DMS 273 (cell line): ENCODE data around the gene P3R3URF.

ENCODE experiments used
- DNase-seq: peaks from one replicate; lab custom pipeline; 2025; ENCODE audit not compliant: unreplicated experiment; lab: John Stamatoyannopoulos, UW

The P3R3URF gene

DNA sequence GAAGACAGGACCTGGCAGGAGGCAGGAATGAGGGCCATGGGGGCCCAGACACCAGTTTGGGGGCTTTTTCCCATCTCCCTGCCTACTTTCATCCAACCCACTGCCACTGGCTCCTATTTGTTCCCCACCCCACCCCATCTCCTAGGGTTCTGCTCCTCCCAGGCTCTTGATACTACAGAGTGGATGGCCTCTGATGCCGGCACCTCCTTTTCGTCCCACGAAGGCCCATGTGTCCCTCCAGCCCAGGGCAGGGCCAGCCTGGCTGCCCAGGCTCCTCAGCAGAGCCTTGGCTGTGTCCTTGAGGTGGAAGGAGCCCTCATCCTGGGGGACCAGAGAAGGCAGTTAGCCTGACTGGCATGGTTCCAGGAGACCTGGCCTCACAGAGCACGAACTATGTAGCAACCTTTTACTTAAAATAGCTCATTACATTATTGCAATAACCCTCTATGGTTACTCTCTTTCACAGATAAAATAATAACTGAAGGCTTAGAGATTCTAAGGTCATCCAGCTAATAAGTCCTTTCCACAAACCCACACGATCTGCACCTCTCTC lies 18.4 kb upstream of the P3R3URF start:
- no peak for DNase-seq

GRCh38 chr1:46193984-46194570 lies 17.8 kb upstream of the P3R3URF start:
- DNase-seq = no peak

- DNase-seq = no peak
Measured at GRCh38 chr1:46193285-46193684, 17.0 kb upstream of the P3R3URF start.

DNA sequence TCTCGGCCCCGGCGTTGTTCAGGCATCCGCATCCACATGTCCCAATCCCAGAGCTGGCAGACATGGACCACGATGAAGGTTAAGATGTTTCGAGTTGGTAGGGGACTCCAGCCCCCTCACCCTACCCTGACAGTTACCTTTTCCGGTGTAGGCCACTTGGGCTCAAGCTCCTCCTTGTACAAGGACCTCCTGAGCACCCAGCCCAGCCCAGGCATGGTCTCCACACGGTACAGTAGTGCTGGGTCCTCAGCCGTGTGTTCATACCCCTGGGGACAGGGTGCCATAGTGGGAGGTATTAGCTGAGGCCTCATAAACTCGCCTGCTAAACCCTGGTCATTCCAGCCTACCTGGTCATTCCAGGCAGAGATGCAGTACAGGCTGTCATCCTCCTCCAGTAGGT lies 15.9 kb upstream of the P3R3URF start:
- DNase-seq = no peak

- no peak for DNase-seq
Measured at GRCh38 chr1:46191033-46191701, 14.9 kb upstream of the P3R3URF start.

GRCh38 chr1:46190539-46190938 lies 14.3 kb upstream of the P3R3URF start:
- no peak for DNase-seq

- DNase-seq = peak; percentile 44
Measured at GRCh38 chr1:46188295-46189030, 12.2 kb upstream of the P3R3URF start.

DNA sequence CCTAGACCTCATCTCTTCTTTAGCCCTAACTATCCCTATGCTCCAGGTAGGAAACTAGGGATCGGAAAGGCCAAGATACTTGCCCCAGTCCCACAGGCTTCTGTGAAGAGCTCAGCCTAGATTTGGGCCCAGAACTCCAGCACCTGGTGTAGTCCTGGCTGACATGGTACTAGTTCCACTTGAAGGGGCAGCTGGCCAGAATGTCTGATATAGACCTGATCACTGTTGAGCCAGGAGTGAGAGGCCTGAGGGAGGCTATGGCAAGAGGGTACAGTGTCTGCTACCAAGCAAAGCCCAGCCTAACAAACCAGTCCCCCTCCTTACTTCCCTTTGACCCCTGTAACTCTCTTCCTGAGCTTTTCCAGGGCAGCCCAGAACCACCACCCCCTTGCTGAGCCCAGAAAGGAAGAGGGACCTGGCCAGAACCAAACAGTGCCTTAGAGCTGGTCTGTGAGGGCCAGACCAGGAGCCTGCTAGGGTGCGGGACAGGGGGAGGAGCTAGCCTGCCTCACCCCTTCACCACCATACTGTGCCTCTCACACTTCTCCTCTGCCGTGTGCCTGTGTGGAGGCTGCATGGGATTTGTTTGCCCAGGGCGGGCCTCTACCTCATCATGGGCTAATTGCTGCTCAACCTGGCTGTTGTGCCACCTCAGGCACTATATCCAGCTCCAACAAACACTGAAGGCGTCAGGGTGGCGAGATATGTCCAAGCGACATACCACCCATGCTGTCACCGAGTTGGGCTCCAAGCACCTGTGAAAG lies 11.0 kb upstream of the P3R3URF start:
- DNase-seq = no peak

DNA sequence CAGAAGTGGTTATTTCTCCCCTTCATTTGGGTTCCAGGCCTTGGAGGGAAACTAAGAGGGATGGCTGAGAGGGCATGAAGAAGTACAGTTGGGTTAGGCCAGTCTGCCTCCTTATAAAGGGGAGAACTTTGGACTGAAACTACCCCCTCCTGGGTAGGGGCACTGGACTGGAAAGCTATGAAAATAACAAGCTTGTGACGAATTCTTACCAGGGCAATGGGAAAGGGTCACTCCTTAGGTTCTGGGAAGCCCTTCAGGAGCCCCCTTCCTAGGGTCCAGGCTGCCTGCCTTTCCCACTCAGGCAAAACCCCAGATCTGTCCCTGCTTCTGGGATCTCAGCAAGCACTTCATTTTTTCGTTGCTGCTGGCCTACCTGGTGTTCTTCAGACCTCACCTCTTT lies 9.8 kb upstream of the P3R3URF start:
- no peak for DNase-seq

- DNase-seq = no peak
Measured at GRCh38 chr1:46184920-46185658, 8.8 kb upstream of the P3R3URF start.

- DNase-seq = no peak
Measured at GRCh38 chr1:46183926-46184557, 7.8 kb upstream of the P3R3URF start.

- DNase-seq = peak; percentile 91
Measured at GRCh38 chr1:46183079-46183847, 7.0 kb upstream of the P3R3URF start.

DNA sequence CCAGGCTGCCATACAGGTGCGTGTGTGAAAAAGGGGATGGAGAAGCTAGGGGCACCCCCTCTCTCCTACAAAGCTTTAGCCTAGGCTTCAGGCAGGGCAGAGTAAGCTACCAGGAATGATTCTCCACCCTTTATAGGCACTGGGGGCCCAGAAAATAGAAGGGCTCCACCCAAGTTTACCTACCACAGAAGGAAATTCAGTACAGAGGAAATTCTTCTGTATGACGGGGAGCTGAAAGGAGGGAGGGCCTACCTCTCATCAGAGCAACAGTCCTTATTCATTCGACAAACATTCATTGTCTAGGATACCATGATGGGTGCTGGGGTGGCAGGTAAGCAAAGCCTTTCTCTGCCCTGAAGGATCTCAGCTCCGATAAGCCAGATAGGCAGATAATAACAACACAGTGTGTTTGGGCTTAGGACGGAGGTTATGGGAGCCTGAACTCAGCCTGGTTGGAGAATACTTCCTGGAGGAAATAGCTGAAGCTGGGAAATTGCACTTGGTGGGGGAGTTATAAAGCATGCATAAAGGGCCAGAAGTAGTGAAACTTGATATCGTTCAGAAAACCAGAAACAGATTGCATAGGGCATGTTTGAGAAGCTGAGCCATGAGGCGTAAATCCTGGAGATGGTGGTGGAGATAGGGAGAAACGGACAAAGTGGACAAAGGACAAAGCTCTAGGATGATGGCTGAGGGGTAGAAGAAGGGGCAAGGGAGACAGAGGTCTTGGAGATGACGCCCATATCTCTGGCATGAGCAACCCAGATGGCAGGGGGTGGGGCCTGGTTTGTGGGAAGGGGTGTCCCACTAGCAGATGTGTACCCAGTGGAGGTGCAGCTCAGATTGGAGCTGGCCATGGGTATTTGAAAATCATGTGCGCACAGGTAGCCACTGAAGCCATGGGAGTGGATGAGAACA lies 5.3 kb upstream of the P3R3URF start:
- DNase-seq = peak; percentile 87

DNA sequence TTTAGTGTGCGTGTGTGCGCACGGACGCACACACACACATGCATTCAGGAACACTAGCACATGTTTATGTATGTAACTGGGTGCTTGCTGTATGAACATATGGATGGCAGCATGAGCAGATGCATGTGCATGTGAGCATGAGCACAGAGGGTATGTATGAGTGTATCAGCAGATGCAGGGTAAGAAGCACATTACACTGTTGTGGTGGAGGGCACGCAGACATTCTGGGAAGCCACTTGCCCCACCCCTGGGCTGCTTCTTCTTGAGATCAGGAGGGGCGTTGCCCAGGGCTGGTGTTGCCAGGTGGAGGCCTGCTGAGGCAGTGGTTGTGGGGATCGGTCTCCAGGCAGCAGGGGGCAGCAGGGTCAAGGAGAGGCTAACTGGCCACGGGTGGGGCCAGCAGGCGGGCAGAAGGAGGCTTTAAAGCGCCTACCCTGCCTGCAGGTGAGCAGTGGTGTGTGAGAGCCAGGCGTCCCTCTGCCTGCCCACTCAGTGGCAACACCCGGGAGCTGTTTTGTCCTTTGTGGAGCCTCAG lies 3.9 kb upstream of the P3R3URF start:
- DNase-seq = peak; percentile 90

DNA sequence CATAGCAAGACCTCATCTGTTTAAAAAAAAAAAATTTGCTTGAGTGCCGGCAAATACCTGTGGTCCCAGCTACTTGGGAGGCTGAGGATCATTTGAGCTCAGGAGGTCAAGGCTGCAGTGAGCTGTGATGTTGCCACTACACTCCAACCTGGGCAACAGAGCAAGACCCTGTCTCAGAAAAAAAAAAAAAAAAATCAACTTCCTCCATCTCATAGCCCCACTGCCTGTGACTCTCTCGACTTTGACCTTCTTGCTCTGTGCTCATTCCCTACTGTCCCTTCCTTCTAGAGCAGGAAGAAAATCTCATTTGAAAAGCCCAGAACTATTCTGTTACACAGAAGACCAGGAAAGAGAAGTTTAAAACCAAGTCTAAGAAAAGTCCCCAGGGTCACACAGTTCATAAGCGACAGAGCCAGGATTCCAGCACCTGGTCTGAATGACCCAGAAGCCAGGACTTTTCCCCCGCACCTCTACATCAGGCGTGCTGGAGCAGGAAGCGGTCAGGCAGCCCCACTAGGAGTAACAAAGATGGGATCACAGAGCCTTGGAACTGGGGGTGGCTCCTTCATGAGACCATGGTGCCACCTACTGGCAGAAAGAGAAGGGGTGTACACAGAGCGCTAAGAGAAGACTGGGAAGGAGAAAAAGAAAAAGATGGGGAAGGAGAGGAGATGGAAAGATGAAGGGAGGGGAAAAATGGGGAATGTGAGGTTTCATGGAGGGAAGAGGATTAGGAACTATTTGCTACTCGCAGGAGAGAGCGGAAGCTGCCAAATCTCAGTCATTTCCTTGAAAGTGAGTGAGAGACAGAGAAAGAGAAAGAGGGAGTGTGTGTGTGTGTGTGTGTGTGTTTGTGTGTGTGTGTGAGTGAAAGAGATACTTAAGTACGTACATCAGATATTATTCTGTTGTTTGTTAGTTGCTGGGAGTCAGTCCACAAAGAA lies 3.1 kb upstream of the P3R3URF start:
- DNase-seq = peak; percentile 96

DNA sequence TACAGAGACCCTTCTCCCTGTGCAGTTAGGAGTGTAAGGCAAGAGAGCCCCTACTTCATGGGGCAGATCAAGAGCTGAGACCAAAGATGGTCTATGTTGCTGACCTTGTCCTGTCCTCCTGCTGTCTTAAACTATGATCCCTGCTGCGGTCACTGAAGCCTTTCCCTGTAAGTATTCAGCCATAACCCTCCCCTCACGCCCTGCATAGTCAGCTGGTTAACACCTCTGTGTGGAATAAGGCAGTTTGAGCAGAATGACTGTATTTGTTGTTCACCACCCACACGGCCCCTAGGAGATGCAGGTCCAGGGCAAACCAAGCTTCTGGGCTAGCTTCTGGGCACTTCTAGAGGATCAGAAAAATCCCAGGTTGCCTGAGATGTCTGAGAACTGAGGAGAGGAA lies 1.0 kb downstream of the P3R3URF start:
- no peak for DNase-seq
